HCT116 (cell line): ENCODE results near the gene ST7. TPM values are rescaled to one million over a fixed set of nuclear protein-coding genes. Genes with fewer than 3 reads are reported as not detected.

Experiments
- ATAC-seq: fragments of 200-7000 bp; cut with Tn5 transposase; 2 replicates; pipeline ENCODE4 v1.9.1; 2020; ENCODE audit warnings: mild to moderate bottlenecking, moderate library complexity
- BruUV-seq: library from RNA; stranded (reverse); fragments of 400-500 nt; replicated peaks from 2 replicates; lab custom pipeline; 2021; lab: Mats Ljungman, UMichigan
- CTCF ChIA-PET: fragments of 300-600 bp; sonication (Branson Sonifier 250); formaldehyde crosslinking; loops from one replicate; lab custom pipeline; 2021; ENCODE audit warnings: antibody characterized with exemption; lab: Charles Lee
- POLR2A ChIA-PET: fragments of 300-600, 350-600 bp; sonication (Branson Sonifier 250); formaldehyde crosslinking; loops from one replicate; lab custom pipeline; 2021; ENCODE audit warnings: antibody characterized with exemption; lab: Charles Lee
- RAD21 ChIA-PET, 2 experiments: fragments of 300-600 bp; sonication (Branson Sonifier 250); formaldehyde crosslinking; loops; one replicate each; lab custom pipeline; 2023; ENCODE audit warnings: low total read pairs in 2 of 2; ENCODE audit not compliant: uncharacterized antibody in 2 of 2, unreplicated experiment in 2 of 2, low non-redundant PET in 1 of 2; lab: Charles Lee
- DNase-seq: peaks from one replicate; pipeline ENCODE4 v3.0.0-alpha.2; 2010; ENCODE audit warnings: low read depth, low spot score
- H2AFZ ChIP-seq: fragments of 200-600 bp; shearing (Covaris generic), sonication (generic); 2 replicates; pipeline ENCODE4 v1.6.1; 2017; ENCODE audit warnings: low read depth, mixed run types, mixed read lengths, antibody characterized with exemption, low read length; ENCODE audit not compliant: poor library complexity, severe bottlenecking
- H3K27ac ChIP-seq: 2 replicates; pipeline ENCODE4 v1.5.1; 2012; ENCODE audit warnings: low read depth, low read length
- H3K27me3 ChIP-seq: fragments of 200-600 bp; sonication (generic); 2 replicates; pipeline ENCODE4 v1.6.1; 2016; ENCODE audit warnings: mixed run types, low read length, mixed read lengths; ENCODE audit not compliant: insufficient read depth
- H3K36me3 ChIP-seq, 2 experiments: fragments of 200-500 bp in 1 of 2; fragments of 200-600 bp in 1 of 2; sonication (Bioruptor generic) in 1 of 2; sonication (generic) in 1 of 2; 2 replicates each; pipeline versions ENCODE4 v1.5.1 to v1.6.1; 2014 to 2016; ENCODE audit warnings: low read length in 2 of 2, inconsistent platforms in 1 of 2, mixed read lengths in 1 of 2, mixed run types in 1 of 2; ENCODE audit not compliant: insufficient read depth in 2 of 2, control insufficient read depth in 1 of 2
- H3K4me1 ChIP-seq, 2 experiments: fragments of 200-600 bp in 1 of 2; sonication (generic) in 1 of 2; 2 replicates each; pipeline versions ENCODE4 v1.5.1 to v1.6.1; 2012 to 2017; ENCODE audit warnings: low read length in 2 of 2, inconsistent platforms in 1 of 2, mild to moderate bottlenecking in 1 of 2, mixed read lengths in 1 of 2, mixed run types in 1 of 2, moderate library complexity in 1 of 2; ENCODE audit not compliant: insufficient read depth in 2 of 2, control insufficient read depth in 1 of 2
- H3K4me2 ChIP-seq: fragments of 200-600 bp; sonication (generic); 2 replicates; pipeline ENCODE4 v1.6.1; 2017; ENCODE audit warnings: mixed run types, low read length, mixed read lengths
- H3K4me3 ChIP-seq, 2 experiments: fragments of 200-600 bp in 1 of 2; sonication (generic) in 1 of 2; replicated peaks in 1 of 2; 2 replicates each; pipeline ENCODE4 v1.5.1; 2011 to 2016; ENCODE audit warnings: low read length in 2 of 2, control low read depth in 1 of 2, low read depth in 1 of 2, mild to moderate bottlenecking in 1 of 2, mixed read lengths in 1 of 2, mixed run types in 1 of 2
- H3K79me2 ChIP-seq: fragments of 200-600 bp; sonication (generic); 2 replicates; pipeline ENCODE4 v1.6.1; 2017; ENCODE audit warnings: mild to moderate bottlenecking, mixed run types, low read length, moderate library complexity, mixed read lengths; ENCODE audit not compliant: insufficient read depth
- H3K9ac ChIP-seq: fragments of 200-600 bp; sonication (generic); 2 replicates; pipeline ENCODE4 v1.6.1; 2016; ENCODE audit warnings: low read length, mixed read lengths
- H3K9me2 ChIP-seq: fragments of 200-600 bp; sonication (generic), shearing (Covaris generic); 2 replicates; pipeline ENCODE4 v1.6.1; 2017; ENCODE audit warnings: mixed run types, mild to moderate bottlenecking, moderate library complexity; ENCODE audit not compliant: insufficient read depth
- H3K9me3 ChIP-seq, 2 experiments: fragments of 200-500 bp in 1 of 2; fragments of 200-600 bp in 1 of 2; sonication (Bioruptor generic) in 1 of 2; sonication (generic) in 1 of 2; 2 replicates each; pipeline ENCODE4 v1.6.1; 2014 to 2017; ENCODE audit warnings: low read length in 2 of 2, mixed read lengths in 2 of 2, inconsistent platforms in 1 of 2, low read depth in 1 of 2, mild to moderate bottlenecking in 1 of 2, mixed run types in 1 of 2, moderate library complexity in 1 of 2; ENCODE audit not compliant: control insufficient read depth in 1 of 2, insufficient read depth in 1 of 2
- H4K20me1 ChIP-seq: fragments of 200-600 bp; sonication (generic), shearing (Covaris generic); 2 replicates; pipeline ENCODE4 v1.6.1; 2017; ENCODE audit warnings: mixed run types, mild to moderate bottlenecking, moderate library complexity; ENCODE audit not compliant: insufficient read depth
- CBX3 ChIP-seq: IDR thresholded peaks from 2 replicates; pipeline ENCODE4 v1.6.1; 2012; ENCODE audit warnings: low read depth
- JUND ChIP-seq: IDR thresholded peaks from 2 replicates; pipeline ENCODE4 v1.6.1; 2012
- POLR2A ChIP-seq: IDR thresholded peaks from 2 replicates; pipeline ENCODE4 v1.7.0; 2011; ENCODE audit warnings: borderline replicate concordance; ENCODE audit not compliant: insufficient read depth, insufficient read length; ENCODE audit errors: extremely low read depth
- RAD21 ChIP-seq: IDR thresholded peaks from 2 replicates; pipeline ENCODE4 v1.6.1; 2012; ENCODE audit warnings: low read depth, mild to moderate bottlenecking
- SIN3A ChIP-seq: IDR thresholded peaks from 2 replicates; pipeline ENCODE4 v1.6.1; 2012; ENCODE audit warnings: low read depth
- SP1 ChIP-seq: IDR thresholded peaks from 2 replicates; pipeline ENCODE4 v1.6.1; 2012; ENCODE audit warnings: low read depth
- SRF ChIP-seq: IDR thresholded peaks from 2 replicates; pipeline ENCODE4 v1.6.1; 2012; ENCODE audit warnings: low read depth
- TCF7L2 ChIP-seq: IDR thresholded peaks from 2 replicates; pipeline ENCODE4 v1.7.0; 2011; ENCODE audit warnings: borderline replicate concordance, inconsistent platforms; ENCODE audit not compliant: insufficient read depth, insufficient read length; ENCODE audit errors: extremely low read depth
- ZNF274 ChIP-seq: fragments of 200-500 bp; sonication (Bioruptor generic); IDR thresholded peaks from 2 replicates; pipeline ENCODE4 v1.6.1; 2014; ENCODE audit warnings: mild to moderate bottlenecking, low read depth, low read length, inconsistent platforms
- intact Hi-C: fragments of 100-400 bp; cut with micrococcal nuclease; formaldehyde crosslinking; loops from 2 replicates; pipeline ENCODE4 v1.10.0; 2022
- total RNA-seq: library from RNA; stranded (reverse); gene quantifications from one replicate; pipeline ENCODE4 v1.2.1, GENCODE V29; 2021; ENCODE audit not compliant: unreplicated experiment
- TF ChIP-seq, protein P1 (sequence below), 3 experiments: fragments of 200-600 bp in 1 of 3; sonication (generic) in 1 of 3; IDR thresholded peaks in 2 of 3; conservative IDR thresholded peaks in 1 of 3; 2 replicates each; pipeline ENCODE4 v1.5.1; 2012 to 2017; ENCODE audit warnings: low read depth in 2 of 3, low read length in 2 of 3, antibody characterized with exemption in 1 of 3, borderline replicate concordance in 1 of 3, control low read depth in 1 of 3, mild to moderate bottlenecking in 1 of 3, mixed read lengths in 1 of 3, mixed run types in 1 of 3, moderate library complexity in 1 of 3; ENCODE audit not compliant: insufficient read depth in 1 of 3
- TF ChIP-seq, protein P2 (sequence below): IDR thresholded peaks from 2 replicates; pipeline ENCODE4 v1.6.1; 2012; ENCODE audit warnings: low read depth
- TF ChIP-seq, protein P3 (sequence below): IDR thresholded peaks from 2 replicates; pipeline ENCODE4 v1.6.1; 2012
- TF ChIP-seq, protein P4 (sequence below): IDR thresholded peaks from 2 replicates; pipeline ENCODE4 v1.6.1; 2012

The ST7 gene
- total RNA-seq, 1 experiment from 2014 or later, result 12.6 TPM

DNA sequence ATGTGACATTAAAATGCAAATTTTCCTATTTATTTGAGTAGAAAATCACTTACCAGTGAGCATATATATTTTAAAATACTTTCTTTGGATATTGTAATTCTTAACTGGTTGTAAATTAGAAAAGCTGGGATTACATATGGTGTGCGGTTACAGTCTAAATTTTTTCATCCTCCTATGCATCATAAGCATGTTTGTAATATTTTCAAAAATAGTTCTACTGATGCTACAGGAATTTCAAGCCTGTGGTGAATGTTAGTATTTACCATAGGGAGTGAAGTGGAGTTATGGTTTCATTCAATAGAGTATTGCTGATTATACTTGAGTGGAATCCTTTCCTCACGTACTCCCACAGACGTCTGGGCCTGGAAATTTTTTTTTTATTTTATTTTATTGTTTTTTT is 34.6 kb upstream of the ST7 start (continued):
- TF ChIP-seq, protein P1, sequence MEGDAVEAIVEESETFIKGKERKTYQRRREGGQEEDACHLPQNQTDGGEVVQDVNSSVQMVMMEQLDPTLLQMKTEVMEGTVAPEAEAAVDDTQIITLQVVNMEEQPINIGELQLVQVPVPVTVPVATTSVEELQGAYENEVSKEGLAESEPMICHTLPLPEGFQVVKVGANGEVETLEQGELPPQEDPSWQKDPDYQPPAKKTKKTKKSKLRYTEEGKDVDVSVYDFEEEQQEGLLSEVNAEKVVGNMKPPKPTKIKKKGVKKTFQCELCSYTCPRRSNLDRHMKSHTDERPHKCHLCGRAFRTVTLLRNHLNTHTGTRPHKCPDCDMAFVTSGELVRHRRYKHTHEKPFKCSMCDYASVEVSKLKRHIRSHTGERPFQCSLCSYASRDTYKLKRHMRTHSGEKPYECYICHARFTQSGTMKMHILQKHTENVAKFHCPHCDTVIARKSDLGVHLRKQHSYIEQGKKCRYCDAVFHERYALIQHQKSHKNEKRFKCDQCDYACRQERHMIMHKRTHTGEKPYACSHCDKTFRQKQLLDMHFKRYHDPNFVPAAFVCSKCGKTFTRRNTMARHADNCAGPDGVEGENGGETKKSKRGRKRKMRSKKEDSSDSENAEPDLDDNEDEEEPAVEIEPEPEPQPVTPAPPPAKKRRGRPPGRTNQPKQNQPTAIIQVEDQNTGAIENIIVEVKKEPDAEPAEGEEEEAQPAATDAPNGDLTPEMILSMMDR (IDR thresholded peaks at IDR 0.05 in 2 of 3, conservative IDR thresholded peaks at IDR 0.05 in 1 of 3; ENCODE audit: borderline replicate concordance in 1 of 3, insufficient read depth in 1 of 3, low read depth in 2 of 3, low read length in 2 of 3), result no peak
- TF ChIP-seq TCF7L2 (no peak), JUND (no peak), SIN3A (no peak)
- TF ChIP-seq, protein P2, sequence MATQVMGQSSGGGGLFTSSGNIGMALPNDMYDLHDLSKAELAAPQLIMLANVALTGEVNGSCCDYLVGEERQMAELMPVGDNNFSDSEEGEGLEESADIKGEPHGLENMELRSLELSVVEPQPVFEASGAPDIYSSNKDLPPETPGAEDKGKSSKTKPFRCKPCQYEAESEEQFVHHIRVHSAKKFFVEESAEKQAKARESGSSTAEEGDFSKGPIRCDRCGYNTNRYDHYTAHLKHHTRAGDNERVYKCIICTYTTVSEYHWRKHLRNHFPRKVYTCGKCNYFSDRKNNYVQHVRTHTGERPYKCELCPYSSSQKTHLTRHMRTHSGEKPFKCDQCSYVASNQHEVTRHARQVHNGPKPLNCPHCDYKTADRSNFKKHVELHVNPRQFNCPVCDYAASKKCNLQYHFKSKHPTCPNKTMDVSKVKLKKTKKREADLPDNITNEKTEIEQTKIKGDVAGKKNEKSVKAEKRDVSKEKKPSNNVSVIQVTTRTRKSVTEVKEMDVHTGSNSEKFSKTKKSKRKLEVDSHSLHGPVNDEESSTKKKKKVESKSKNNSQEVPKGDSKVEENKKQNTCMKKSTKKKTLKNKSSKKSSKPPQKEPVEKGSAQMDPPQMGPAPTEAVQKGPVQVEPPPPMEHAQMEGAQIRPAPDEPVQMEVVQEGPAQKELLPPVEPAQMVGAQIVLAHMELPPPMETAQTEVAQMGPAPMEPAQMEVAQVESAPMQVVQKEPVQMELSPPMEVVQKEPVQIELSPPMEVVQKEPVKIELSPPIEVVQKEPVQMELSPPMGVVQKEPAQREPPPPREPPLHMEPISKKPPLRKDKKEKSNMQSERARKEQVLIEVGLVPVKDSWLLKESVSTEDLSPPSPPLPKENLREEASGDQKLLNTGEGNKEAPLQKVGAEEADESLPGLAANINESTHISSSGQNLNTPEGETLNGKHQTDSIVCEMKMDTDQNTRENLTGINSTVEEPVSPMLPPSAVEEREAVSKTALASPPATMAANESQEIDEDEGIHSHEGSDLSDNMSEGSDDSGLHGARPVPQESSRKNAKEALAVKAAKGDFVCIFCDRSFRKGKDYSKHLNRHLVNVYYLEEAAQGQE, result no peak
- TF ChIP-seq, protein P3, sequence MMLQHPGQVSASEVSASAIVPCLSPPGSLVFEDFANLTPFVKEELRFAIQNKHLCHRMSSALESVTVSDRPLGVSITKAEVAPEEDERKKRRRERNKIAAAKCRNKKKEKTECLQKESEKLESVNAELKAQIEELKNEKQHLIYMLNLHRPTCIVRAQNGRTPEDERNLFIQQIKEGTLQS, result no peak
- TF ChIP-seq, all 23 proteins: peak for 0

DNA sequence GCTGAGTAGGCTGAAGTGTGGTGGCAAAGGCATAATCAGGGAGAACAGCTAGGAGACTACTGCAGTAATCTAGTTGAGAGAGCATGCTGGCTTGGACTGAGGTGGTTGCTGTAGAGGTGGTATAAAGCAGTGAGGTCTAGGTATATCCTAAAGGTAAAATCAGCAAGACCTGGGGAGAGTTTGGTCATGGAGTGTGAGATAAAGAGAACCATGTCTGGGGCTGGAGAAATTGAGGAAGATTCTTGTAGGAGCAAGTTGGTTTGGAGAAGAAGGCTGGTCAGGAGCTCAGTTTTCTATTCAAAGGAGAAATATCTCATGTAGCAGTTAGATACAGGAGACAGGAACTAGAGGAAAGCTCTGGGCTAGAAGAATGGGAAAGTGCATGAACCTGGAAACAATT is 32.9 kb upstream of the ST7 start:
- CTCF ChIA-PET, result no interaction called here
- no peaks in the 10 kb centered on the region for H3K27me3 ChIP-seq
- intact Hi-C loops, result no loop called here

More for the DNA sequence above, 32.9 kb upstream of the ST7 start:
- Histone ChIP-seq H3K4me1 (no peaks in the 10 kb centered on the region), H3K9ac (no peak overlapping the region), H3K79me2 (no peaks in the 10 kb centered on the region), H3K9me3 (no peaks in the 10 kb centered on the region), H4K20me1 (0 out of 2 replicates have a peak, but pooled peaks cover 3% of the 10 kb centered on the region), H3K9me2 (no peaks in the 10 kb centered on the region), H3K4me2 (no peak overlapping the region), H3K36me3 (peaks cover 15 to 31% of the 10 kb centered on the region in 2 experiments), H3K27ac (no peak overlapping the region), H2AFZ (no peak overlapping the region), H3K4me3 (no peak overlapping the region)
- DNase-seq (no peak), ATAC-seq (no peak)
- TF ChIP-seq, protein P4, sequence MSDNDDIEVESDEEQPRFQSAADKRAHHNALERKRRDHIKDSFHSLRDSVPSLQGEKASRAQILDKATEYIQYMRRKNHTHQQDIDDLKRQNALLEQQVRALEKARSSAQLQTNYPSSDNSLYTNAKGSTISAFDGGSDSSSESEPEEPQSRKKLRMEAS, result no peak
- TF ChIP-seq RAD21, result no peak
- no peak for TF ChIP-seq POLR2A
- no peak for TF ChIP-seq SRF
- no peak for TF ChIP-seq SP1
- TF ChIP-seq, protein P2, result no peak
- TF ChIP-seq CBX3, result no peak
- TF ChIP-seq ZNF274, result no peak
- POLR2A ChIA-PET, result no interaction called here
- BruUV-seq, result no TSS peak
- RAD21 ChIA-PET, result no interaction called here
